Mesenchymal stem cell (in vitro differentiated cells and primary cell): Measurements from ENCODE around the gene TTC27.

Experiments used
- DNase-seq: peaks from one replicate; pipeline ENCODE4 v3.0.0-alpha.2; 2013
- H2AFZ ChIP-seq: one replicate; pipeline ENCODE4 v1.6.1; 2013; ENCODE audit warnings: low read depth, mild to moderate bottlenecking, control low read depth, inconsistent platforms, low read length, moderate library complexity
- H2AK5ac ChIP-seq: 2 replicates; pipeline ENCODE4 v1.6.1; 2013; ENCODE audit warnings: low read length, moderate library complexity, mild to moderate bottlenecking, inconsistent platforms; ENCODE audit not compliant: severe bottlenecking
- H2BK120ac ChIP-seq: one replicate; pipeline ENCODE4 v1.6.1; 2013; ENCODE audit warnings: low read depth, mild to moderate bottlenecking, inconsistent platforms, low read length, moderate library complexity
- H2BK12ac ChIP-seq, 2 experiments: one replicate each; pipeline ENCODE4 v1.6.1; 2013; ENCODE audit warnings: inconsistent platforms in 2 of 2, low read length in 2 of 2, mild to moderate bottlenecking in 2 of 2, moderate library complexity in 2 of 2, control low read depth in 1 of 2
- H2BK15ac ChIP-seq: one replicate; pipeline ENCODE4 v1.6.1; 2013; ENCODE audit warnings: mild to moderate bottlenecking, low read depth, inconsistent platforms; ENCODE audit not compliant: poor library complexity, severe bottlenecking
- H2BK5ac ChIP-seq: 2 replicates; pipeline ENCODE4 v1.6.1; 2013; ENCODE audit warnings: low read depth, mild to moderate bottlenecking, low read length, control low read depth, inconsistent platforms; ENCODE audit not compliant: poor library complexity, severe bottlenecking
- H3K14ac ChIP-seq, 2 experiments: one replicate each; pipeline ENCODE4 v1.6.1; 2013; ENCODE audit warnings: inconsistent platforms in 2 of 2, low read length in 2 of 2, control low read depth in 1 of 2, mild to moderate bottlenecking in 1 of 2, moderate library complexity in 1 of 2
- H3K18ac ChIP-seq, 2 experiments: one replicate each; pipeline ENCODE4 v1.6.1; 2013; ENCODE audit warnings: inconsistent platforms in 2 of 2, low read length in 2 of 2, control low read depth in 1 of 2, low read depth in 1 of 2, mild to moderate bottlenecking in 1 of 2
- H3K23ac ChIP-seq, 2 experiments: one replicate each; pipeline ENCODE4 v1.6.1; 2013; ENCODE audit warnings: inconsistent platforms in 2 of 2, low read length in 2 of 2, mild to moderate bottlenecking in 2 of 2, moderate library complexity in 2 of 2, control low read depth in 1 of 2
- H3K27ac ChIP-seq: 2 replicates; pipeline ENCODE4 v1.5.1; 2013; ENCODE audit warnings: mild to moderate bottlenecking, moderate library complexity, low read length, control low read depth, inconsistent platforms; ENCODE audit not compliant: poor library complexity, severe bottlenecking
- H3K27me3 ChIP-seq, 2 experiments: 2 replicates each; pipeline versions ENCODE4 v1.6.1 to v1.7.0; 2013; ENCODE audit warnings: low read length in 2 of 2, mild to moderate bottlenecking in 2 of 2, moderate library complexity in 2 of 2, control low read depth in 1 of 2, inconsistent platforms in 1 of 2; ENCODE audit not compliant: control insufficient read depth in 1 of 2, insufficient read depth in 1 of 2
- H3K36me3 ChIP-seq, 2 experiments: 2 replicates each; pipeline versions ENCODE4 v1.6.1 to v1.7.0; 2013; ENCODE audit warnings: low read length in 2 of 2, control low read depth in 1 of 2, inconsistent platforms in 1 of 2, low read depth in 1 of 2, mild to moderate bottlenecking in 1 of 2; ENCODE audit not compliant: insufficient read depth in 2 of 2, control insufficient read depth in 1 of 2
- H3K4ac ChIP-seq, 2 experiments: one replicate each; pipeline ENCODE4 v1.6.1; 2013; ENCODE audit warnings: inconsistent platforms in 2 of 2, low read length in 2 of 2, mild to moderate bottlenecking in 2 of 2, moderate library complexity in 2 of 2, control low read depth in 1 of 2, low read depth in 1 of 2
- H3K4me1 ChIP-seq: 2 replicates; pipeline ENCODE4 v1.6.1; 2013; ENCODE audit warnings: low read depth, low read length, control low read depth; ENCODE audit not compliant: control insufficient read depth, insufficient read depth
- H3K4me2 ChIP-seq: 2 replicates; pipeline ENCODE4 v1.6.1; 2013; ENCODE audit warnings: low read length, mild to moderate bottlenecking, inconsistent platforms; ENCODE audit not compliant: poor library complexity, severe bottlenecking
- H3K4me3 ChIP-seq, 2 experiments: 2 replicates each; pipeline versions ENCODE4 v1.5.1 to v1.7.0; 2013; ENCODE audit warnings: low read length in 2 of 2, mild to moderate bottlenecking in 2 of 2, control low read depth in 1 of 2, low read depth in 1 of 2; ENCODE audit not compliant: insufficient read depth in 1 of 2
- H3K79me1 ChIP-seq: replicated peaks from 2 replicates; pipeline ENCODE4 v1.6.1; 2013; ENCODE audit warnings: mild to moderate bottlenecking, control low read depth, low read length, inconsistent platforms; ENCODE audit not compliant: poor library complexity, severe bottlenecking
- H3K9ac ChIP-seq: 2 replicates; pipeline ENCODE4 v1.7.0; 2013; ENCODE audit warnings: mild to moderate bottlenecking, low read length, moderate library complexity
- H3K9me3 ChIP-seq: 2 replicates; pipeline ENCODE4 v1.7.0; 2013; ENCODE audit warnings: mild to moderate bottlenecking, low read length; ENCODE audit not compliant: control insufficient read depth
- H4K8ac ChIP-seq: one replicate; pipeline ENCODE4 v1.6.1; 2013; ENCODE audit warnings: inconsistent platforms, mild to moderate bottlenecking, low read length, moderate library complexity
- H4K91ac ChIP-seq: one replicate; pipeline ENCODE4 v1.6.1; 2013; ENCODE audit warnings: mild to moderate bottlenecking, low read length, inconsistent platforms
- WGBS: methylation state at CpG from one replicate; pipeline ENCODE4 v1.1.7; 2013; ENCODE audit warnings: mixed read lengths; 5-methylcytosine and 5-hydroxymethylcytosine counted together

TTC27 gene

GRCh38 chr2:32716598-32716997, 88.7 kb downstream of the TTC27 start:
- DNase-seq, result no peak
- no peak overlapping the region for H2AFZ ChIP-seq

GRCh38 chr2:32718752-32719151, 90.9 kb downstream of the TTC27 start:
- H3K4me3 ChIP-seq, result no peak overlapping the region
- H3K23ac ChIP-seq, result no peak overlapping the region
- no peak for DNase-seq
- H3K18ac ChIP-seq, result no peak overlapping the region
- H4K8ac ChIP-seq, result no peak overlapping the region
- H3K27me3 ChIP-seq, result no peaks in the 10 kb centered on the region
- no peak overlapping the region for H2BK15ac ChIP-seq
- no peak overlapping the region for H2BK120ac ChIP-seq
- peaks cover 0 to 6% of the 10 kb centered on the region in 2 experiments for H3K36me3 ChIP-seq
- no peak overlapping the region for H3K27ac ChIP-seq
- H3K4me1 ChIP-seq, result no peaks in the 10 kb centered on the region
- H2BK5ac ChIP-seq, result no peak overlapping the region
- H2AFZ ChIP-seq, result no peak overlapping the region
- no peaks in the 10 kb centered on the region for H3K9me3 ChIP-seq
- H4K91ac ChIP-seq, result no peak overlapping the region
- H2AK5ac ChIP-seq, result no peak overlapping the region
- no peak overlapping the region for H3K4ac ChIP-seq
- peaks cover 7% of the 10 kb centered on the region for H3K79me1 ChIP-seq
- H3K9ac ChIP-seq, result no peak overlapping the region
- H3K14ac ChIP-seq, result no peak overlapping the region
- no peak overlapping the region for H3K4me2 ChIP-seq
- no peak overlapping the region for H2BK12ac ChIP-seq

More at GRCh38 chr2:32716598-32716997, 88.7 kb downstream of the TTC27 start:
- Histone ChIP-seq H3K23ac (no peak overlapping the region), H3K14ac (no peak overlapping the region), H3K27ac (no peak overlapping the region), H3K18ac (no peak overlapping the region), H3K4ac (no peak overlapping the region), H2AK5ac (peak overlapping the region; percentile 18), H3K4me3 (no peak overlapping the region), H2BK120ac (no peak overlapping the region), H4K91ac (no peak overlapping the region), H3K4me2 (no peak overlapping the region), H2BK12ac (no peak overlapping the region), H2BK15ac (no peak overlapping the region), H3K4me1 (no peaks in the 10 kb centered on the region), H3K9ac (no peak overlapping the region), H3K79me1 (peaks cover 7% of the 10 kb centered on the region), H2BK5ac (no peak overlapping the region), H3K27me3 (no peaks in the 10 kb centered on the region), H3K9me3 (no peaks in the 10 kb centered on the region), H3K36me3 (peaks cover 0 to under 1% of the 10 kb centered on the region in 2 experiments), H4K8ac (no peak overlapping the region)

- H3K9me3 ChIP-seq, result no peaks in the 10 kb centered on the region
- H3K4me3 ChIP-seq, result no peak overlapping the region
- 91% methylated on average over 2 of the region's 2 CpGs for WGBS
- no peak overlapping the region for H3K27ac ChIP-seq
- H2BK12ac ChIP-seq, result no peak overlapping the region
- H3K4me1 ChIP-seq, result no peaks in the 10 kb centered on the region
- no peak overlapping the region for H2BK15ac ChIP-seq
- H3K36me3 ChIP-seq, result peaks cover 0 to 6% of the 10 kb centered on the region in 2 experiments
- no peak overlapping the region for H3K18ac ChIP-seq
- H2BK5ac ChIP-seq, result no peak overlapping the region
- no peak overlapping the region for H4K91ac ChIP-seq
- no peak overlapping the region for H3K4ac ChIP-seq
- H3K4me2 ChIP-seq, result no peak overlapping the region
- H2AFZ ChIP-seq, result no peak overlapping the region
- H3K79me1 ChIP-seq, result peaks cover 7% of the 10 kb centered on the region
- H3K27me3 ChIP-seq, result no peaks in the 10 kb centered on the region
- H2AK5ac ChIP-seq, result no peak overlapping the region
- no peak overlapping the region for H2BK120ac ChIP-seq
- H3K9ac ChIP-seq, result no peak overlapping the region
- no peak overlapping the region for H3K14ac ChIP-seq
- no peak for DNase-seq
- no peak overlapping the region for H3K23ac ChIP-seq
- no peak overlapping the region for H4K8ac ChIP-seq
These were observed 91.6 kb downstream of the TTC27 start for GRCh38 chr2:32719430-32719829.

GRCh38 chr2:32719933-32720716, 92.3 kb downstream of the TTC27 start:
- Histone ChIP-seq H2BK15ac (no peak overlapping the region), H3K4me1 (no peaks in the 10 kb centered on the region), H3K4ac (no peak overlapping the region), H3K27ac (no peak overlapping the region), H3K23ac (no peak overlapping the region), H2AK5ac (no peak overlapping the region), H4K91ac (no peak overlapping the region), H2BK120ac (no peak overlapping the region), H3K4me2 (no peak overlapping the region), H3K36me3 (peaks cover 0 to 6% of the 10 kb centered on the region in 2 experiments), H2BK5ac (no peak overlapping the region), H3K14ac (no peak overlapping the region), H2AFZ (no peak overlapping the region), H3K9ac (no peak overlapping the region), H3K9me3 (no peaks in the 10 kb centered on the region), H3K27me3 (no peaks in the 10 kb centered on the region), H3K4me3 (no peak overlapping the region), H3K79me1 (peaks cover 7% of the 10 kb centered on the region), H3K18ac (no peak overlapping the region), H2BK12ac (no peak overlapping the region), H4K8ac (no peak overlapping the region)
- DNase-seq, result no peak
- WGBS, result no CpG with 5 or more reads among the region's 1 CpG
